HEK293 (cell line): ENCODE data around the gene IFT172.

Experiments used
- CTCF ChIA-PET: fragments of 350-600 bp; formaldehyde crosslinking; extraction: SDS; loops from one replicate; lab custom pipeline; 2021; ENCODE audit warnings: antibody characterized with exemption; lab: Yijun Ruan, JAX
- POLR2A ChIA-PET: fragments of 300-600 bp; formaldehyde crosslinking; extraction: SDS; loops from one replicate; lab custom pipeline; 2020; ENCODE audit warnings: antibody characterized with exemption, inconsistent platforms; lab: Yijun Ruan, JAX
- H3K27ac ChIP-seq: fragments of 200-500 bp; sonication (Bioruptor generic); 2 replicates; pipeline ENCODE4 v1.5.1; 2014; ENCODE audit warnings: low read depth, low read length, control low read depth, inconsistent platforms; ENCODE audit errors: extremely low read depth
- H3K36me3 ChIP-seq, 2 experiments: fragments of 200-500 bp in 1 of 2; sonication (Bioruptor generic) in 1 of 2; 1 replicate in 1 of 2; 2 replicates in 1 of 2; pipeline ENCODE4 v1.5.1; 2014 to 2017; ENCODE audit warnings: inconsistent platforms in 2 of 2, low read length in 2 of 2; ENCODE audit not compliant: control insufficient read depth in 2 of 2, insufficient read depth in 1 of 2
- H3K4me1 ChIP-seq: fragments of 200-500 bp; sonication (Bioruptor generic); 2 replicates; pipeline ENCODE4 v1.5.1; 2014; ENCODE audit warnings: mild to moderate bottlenecking, low read length, inconsistent platforms; ENCODE audit not compliant: control insufficient read depth, insufficient read depth
- H3K4me3 ChIP-seq: 2 replicates; pipeline ENCODE4 v1.5.1; 2011; ENCODE audit warnings: low read depth, mild to moderate bottlenecking, control low read depth, low read length, moderate library complexity
- H3K9me3 ChIP-seq: fragments of 200-500 bp; sonication (Bioruptor generic); 2 replicates; pipeline ENCODE4 v1.5.1; 2014; ENCODE audit warnings: low read depth, low read length, inconsistent platforms; ENCODE audit not compliant: control insufficient read depth, insufficient read depth
- BCL11B ChIP-seq: fragments of 450-650 bp; formaldehyde crosslinking; IDR thresholded peaks from 2 replicates; pipeline ENCODE4 v1.5.1; 2016; ENCODE audit warnings: low read depth, missing biosample characterization, missing genetic modification characterization
- EGR2 ChIP-seq: fragments of 450-650 bp; formaldehyde crosslinking; IDR thresholded peaks from 2 replicates; pipeline ENCODE4 v1.5.1; 2016; ENCODE audit warnings: low read depth, missing biosample characterization, missing genetic modification characterization
- PRDM10 ChIP-seq: fragments of 450-650 bp; formaldehyde crosslinking; IDR thresholded peaks from 2 replicates; pipeline ENCODE4 v1.5.1; 2016; ENCODE audit warnings: missing biosample characterization, missing genetic modification characterization
- SCRT2 ChIP-seq: fragments of 450-650 bp; formaldehyde crosslinking; IDR thresholded peaks from 2 replicates; pipeline ENCODE4 v1.5.1; 2016; ENCODE audit warnings: missing biosample characterization, missing genetic modification characterization
- SP2 ChIP-seq: fragments of 450-650 bp; formaldehyde crosslinking; IDR thresholded peaks from 2 replicates; pipeline ENCODE4 v1.5.1; 2016; ENCODE audit warnings: missing biosample characterization, missing genetic modification characterization
- TCF7L2 ChIP-seq: IDR thresholded peaks from 2 replicates; pipeline ENCODE4 v1.6.1; 2011; ENCODE audit warnings: low read depth, mild to moderate bottlenecking, inconsistent platforms, low read length, moderate library complexity, borderline replicate concordance
- ZBTB17 ChIP-seq: fragments of 450-650 bp; formaldehyde crosslinking; IDR thresholded peaks from 2 replicates; pipeline ENCODE4 v1.5.1; 2016; ENCODE audit warnings: missing biosample characterization, missing genetic modification characterization
- ZBTB6 ChIP-seq: fragments of 450-650 bp; formaldehyde crosslinking; IDR thresholded peaks from 2 replicates; pipeline ENCODE4 v1.5.1; 2017; ENCODE audit warnings: missing biosample characterization, missing genetic modification characterization
- ZFHX2 ChIP-seq: fragments of 450-650 bp; formaldehyde crosslinking; conservative IDR thresholded peaks from 2 replicates; pipeline ENCODE4 v1.5.1; 2016; ENCODE audit warnings: missing biosample characterization, missing genetic modification characterization
- ZIC2 ChIP-seq: fragments of 450-650 bp; formaldehyde crosslinking; IDR thresholded peaks from 2 replicates; pipeline ENCODE4 v1.5.1; 2016; ENCODE audit warnings: missing biosample characterization, missing genetic modification characterization
- ZNF132 ChIP-seq: fragments of 450-650 bp; formaldehyde crosslinking; IDR thresholded peaks from 2 replicates; pipeline ENCODE4 v1.5.1; 2017; ENCODE audit warnings: missing biosample characterization, missing genetic modification characterization, borderline replicate concordance
- ZNF184 ChIP-seq: fragments of 450-650 bp; IDR thresholded peaks from 2 replicates; pipeline ENCODE4 v1.5.1; 2018; ENCODE audit warnings: missing biosample characterization, mild to moderate bottlenecking, missing genetic modification characterization
- ZNF214 ChIP-seq: fragments of 450-650 bp; formaldehyde crosslinking; IDR thresholded peaks from 2 replicates; pipeline ENCODE4 v1.5.1; 2017; ENCODE audit warnings: missing biosample characterization, mild to moderate bottlenecking, missing genetic modification characterization, borderline replicate concordance
- ZNF221 ChIP-seq: fragments of 450-650 bp; formaldehyde crosslinking; IDR thresholded peaks from 2 replicates; pipeline ENCODE4 v1.5.1; 2017; ENCODE audit warnings: missing biosample characterization, missing genetic modification characterization, borderline replicate concordance
- ZNF239 ChIP-seq: fragments of 450-650 bp; formaldehyde crosslinking; IDR thresholded peaks from 2 replicates; pipeline ENCODE4 v1.5.1; 2016; ENCODE audit warnings: missing biosample characterization, missing genetic modification characterization
- ZNF621 ChIP-seq: fragments of 450-650 bp; formaldehyde crosslinking; IDR thresholded peaks from 2 replicates; pipeline ENCODE4 v1.5.1; 2017; ENCODE audit warnings: missing biosample characterization, missing genetic modification characterization
- ZNF624 ChIP-seq: fragments of 450-650 bp; formaldehyde crosslinking; IDR thresholded peaks from 2 replicates; pipeline ENCODE4 v1.5.1; 2017; ENCODE audit warnings: missing biosample characterization, missing genetic modification characterization
- ZNF629 ChIP-seq: fragments of 450-650 bp; formaldehyde crosslinking; IDR thresholded peaks from 2 replicates; pipeline ENCODE4 v1.5.1; 2017; ENCODE audit warnings: missing biosample characterization, missing genetic modification characterization
- ZNF747 ChIP-seq: fragments of 450-650 bp; formaldehyde crosslinking; IDR thresholded peaks from 2 replicates; pipeline ENCODE4 v1.5.1; 2016; ENCODE audit warnings: missing biosample characterization, missing genetic modification characterization
- ZNF76 ChIP-seq: fragments of 450-650 bp; formaldehyde crosslinking; IDR thresholded peaks from 2 replicates; pipeline ENCODE4; 2016; ENCODE audit warnings: low read depth, missing biosample characterization, missing genetic modification characterization, borderline replicate concordance
- ZNF777 ChIP-seq: fragments of 450-650 bp; formaldehyde crosslinking; IDR thresholded peaks from 2 replicates; pipeline ENCODE4 v1.5.1; 2017; ENCODE audit warnings: missing biosample characterization, missing genetic modification characterization, borderline replicate concordance
- ZSCAN16 ChIP-seq: fragments of 450-650 bp; formaldehyde crosslinking; IDR thresholded peaks from 2 replicates; pipeline ENCODE4 v1.5.1; 2016; ENCODE audit warnings: missing biosample characterization, missing genetic modification characterization
- ZXDB ChIP-seq: fragments of 450-650 bp; formaldehyde crosslinking; IDR thresholded peaks from 2 replicates; pipeline ENCODE4 v1.5.1; 2016; ENCODE audit warnings: missing biosample characterization, missing genetic modification characterization
- TF ChIP-seq, protein P1 (sequence below): fragments of 450-650 bp; formaldehyde crosslinking; optimal IDR thresholded peaks from 2 replicates; pipeline ENCODE3; 2016; ENCODE audit warnings: missing biosample characterization, mild to moderate bottlenecking, missing genetic modification characterization
- TF ChIP-seq, protein P2 (sequence below): fragments of 450-650 bp; formaldehyde crosslinking; IDR thresholded peaks from 2 replicates; pipeline ENCODE4 v1.5.1; 2016; ENCODE audit warnings: missing biosample characterization, missing genetic modification characterization

Gene IFT172

GRCh38 chr2:27518113-27518781, 28.7 kb upstream of the IFT172 start (continued):
- no peak for TF ChIP-seq ZBTB6 (tag by site-specific recombination)
- TF ChIP-seq, all 188 proteins: peak for 0

DNA sequence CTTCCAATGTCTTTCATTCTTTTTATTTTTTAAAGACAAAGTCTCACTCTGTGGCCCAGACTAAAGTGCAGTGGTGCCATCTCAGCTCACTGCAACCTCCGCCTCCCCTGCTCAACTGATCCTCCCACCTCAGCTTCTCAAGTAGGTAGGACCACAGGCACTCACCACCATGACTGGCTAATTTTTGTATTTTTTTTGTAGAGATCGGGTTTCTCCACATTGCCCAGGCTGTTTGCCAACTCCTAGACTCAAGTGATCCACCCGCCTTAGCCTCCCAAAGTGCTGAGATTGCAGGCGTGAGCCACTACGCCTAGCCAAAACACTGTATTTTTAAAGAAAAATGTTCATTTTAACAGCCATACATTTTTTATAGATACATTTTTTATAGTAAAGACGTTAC, 19.8 kb upstream of the IFT172 start:
- Histone ChIP-seq H3K9me3 (no peaks in the 10 kb centered on the region), H3K27ac (no peak overlapping the region), H3K4me1 (0 out of 2 replicates have a peak, but pooled peaks cover 2% of the 10 kb centered on the region), H3K4me3 (no peak overlapping the region), H3K36me3 (no peaks in the 10 kb centered on the region)
- CTCF ChIA-PET: no interaction called here
- TF ChIP-seq ZNF221: no peak
- no peak for TF ChIP-seq ZIC2 (tag by site-specific recombination)
- peak; percentile 54 for TF ChIP-seq PRDM10 (tag by site-specific recombination)
- 0 out of 2 replicates have a peak, but pooled peaks have one; percentile 19 for TF ChIP-seq SP2
- no peak for TF ChIP-seq ZNF214
- TF ChIP-seq, protein P1, sequence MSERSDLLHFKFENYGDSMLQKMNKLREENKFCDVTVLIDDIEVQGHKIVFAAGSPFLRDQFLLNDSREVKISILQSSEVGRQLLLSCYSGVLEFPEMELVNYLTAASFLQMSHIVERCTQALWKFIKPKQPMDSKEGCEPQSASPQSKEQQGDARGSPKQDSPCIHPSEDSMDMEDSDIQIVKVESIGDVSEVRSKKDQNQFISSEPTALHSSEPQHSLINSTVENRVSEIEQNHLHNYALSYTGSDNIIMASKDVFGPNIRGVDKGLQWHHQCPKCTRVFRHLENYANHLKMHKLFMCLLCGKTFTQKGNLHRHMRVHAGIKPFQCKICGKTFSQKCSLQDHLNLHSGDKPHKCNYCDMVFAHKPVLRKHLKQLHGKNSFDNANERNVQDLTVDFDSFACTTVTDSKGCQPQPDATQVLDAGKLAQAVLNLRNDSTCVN (tag by site-specific recombination): no peak
- TF ChIP-seq ZFHX2 (tag by site-specific recombination): peak; percentile 49
- no peak for TF ChIP-seq BCL11B (tag by site-specific recombination)
- TF ChIP-seq ZSCAN16 (tag by site-specific recombination): no peak
- peak; percentile 69; the same call in 1 of the 2 replicates for TF ChIP-seq EGR2
- TF ChIP-seq ZNF184 (tag by site-specific recombination): no peak
- no peak for TF ChIP-seq ZNF239
- no peak for TF ChIP-seq TCF7L2
- TF ChIP-seq ZBTB17 (tag by site-specific recombination): peak; percentile 52
- TF ChIP-seq ZNF76: no peak
- POLR2A ChIA-PET: no interaction called here

DNA sequence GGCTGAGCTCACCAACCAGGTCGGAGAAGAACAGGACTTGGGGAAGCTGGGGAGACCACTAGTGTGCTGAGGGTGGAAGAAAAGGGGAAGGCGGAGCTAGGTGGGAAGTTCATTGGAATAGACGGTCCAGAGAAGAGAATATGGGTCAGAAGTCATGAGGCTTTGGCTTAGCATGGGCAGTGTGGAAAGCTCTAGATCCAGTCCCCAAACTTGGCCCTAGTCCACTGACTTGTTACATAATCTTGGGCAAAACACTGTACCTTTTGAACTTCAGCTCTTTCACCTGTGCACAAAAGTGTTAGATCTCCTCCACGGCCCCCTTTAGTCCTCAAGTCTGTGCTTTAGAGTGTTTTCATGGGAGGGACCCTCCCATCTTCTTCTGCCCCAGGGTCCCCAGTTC, 17.8 kb upstream of the IFT172 start:
- no peaks in the 10 kb centered on the region for H3K9me3 ChIP-seq
- ChIA-PET POLR2A (interaction anchor here (0.7 kb wide), 1 partner anchor 122 kb away, joined by 3 read pairs; the partner anchor contains the start of genes CCDC121 and GPN1), CTCF (interaction anchor here (1.3 kb wide), 1 partner anchor 15 kb away, joined by 3 read pairs; no protein-coding TSS in a partner anchor)
- H3K27ac ChIP-seq: no peak overlapping the region
- no peaks in the 10 kb centered on the region for H3K36me3 ChIP-seq
- 0 out of 2 replicates have a peak, but pooled peaks cover 2% of the 10 kb centered on the region for H3K4me1 ChIP-seq
- no peak overlapping the region for H3K4me3 ChIP-seq
- TF ChIP-seq ZXDB (tag by site-specific recombination) (no peak), ZNF624 (tag by site-specific recombination) (no peak), ZNF777 (tag by site-specific recombination) (no peak), ZNF629 (tag by site-specific recombination) (no peak), ZNF132 (tag by site-specific recombination) (no peak), ZNF621 (tag by site-specific recombination) (no peak), SCRT2 (tag by site-specific recombination) (no peak), ZNF747 (tag by site-specific recombination) (no peak)
- TF ChIP-seq, protein P2, sequence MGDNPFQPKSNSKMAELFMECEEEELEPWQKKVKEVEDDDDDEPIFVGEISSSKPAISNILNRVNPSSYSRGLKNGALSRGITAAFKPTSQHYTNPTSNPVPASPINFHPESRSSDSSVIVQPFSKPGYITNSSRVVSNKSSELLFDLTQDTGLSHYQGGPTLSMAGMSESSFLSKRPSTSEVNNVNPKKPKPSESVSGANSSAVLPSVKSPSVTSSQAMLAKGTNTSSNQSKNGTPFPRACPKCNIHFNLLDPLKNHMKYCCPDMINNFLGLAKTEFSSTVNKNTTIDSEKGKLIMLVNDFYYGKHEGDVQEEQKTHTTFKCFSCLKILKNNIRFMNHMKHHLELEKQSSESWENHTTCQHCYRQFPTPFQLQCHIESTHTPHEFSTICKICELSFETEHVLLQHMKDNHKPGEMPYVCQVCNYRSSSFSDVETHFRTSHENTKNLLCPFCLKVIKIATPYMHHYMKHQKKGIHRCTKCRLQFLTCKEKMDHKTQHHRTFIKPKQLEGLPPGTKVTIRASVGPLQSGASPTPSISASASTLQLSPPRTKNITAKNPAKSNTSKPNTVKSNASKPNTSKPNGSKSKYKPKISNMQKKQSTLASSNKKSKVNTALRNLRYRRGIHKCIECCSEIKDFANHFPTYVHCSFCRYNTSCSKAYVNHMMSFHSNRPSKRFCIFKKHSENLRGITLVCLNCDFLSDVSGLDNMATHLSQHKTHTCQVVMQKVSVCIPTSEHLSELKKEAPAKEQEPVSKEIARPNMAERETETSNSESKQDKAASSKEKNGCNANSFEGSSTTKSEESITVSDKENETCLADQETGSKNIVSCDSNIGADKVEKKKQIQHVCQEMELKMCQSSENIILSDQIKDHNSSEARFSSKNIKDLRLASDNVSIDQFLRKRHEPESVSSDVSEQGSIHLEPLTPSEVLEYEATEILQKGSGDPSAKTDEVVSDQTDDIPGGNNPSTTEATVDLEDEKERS (tag by site-specific recombination): no peak
